GM12891 (cell line): ENCODE data around the gene ADAMTS13.

Experiments
- POLR2A ChIP-seq: IDR thresholded peaks from 2 replicates; pipeline ENCODE4 v1.6.1; 2011; ENCODE audit warnings: low read depth, low read length, control low read depth
- POLR2AphosphoS5 ChIP-seq: IDR thresholded peaks from 2 replicates; pipeline ENCODE4 v1.6.1; 2011; ENCODE audit warnings: low read depth, low read length, control low read depth
- SPI1 ChIP-seq: IDR thresholded peaks from 2 replicates; pipeline ENCODE4 v1.6.1; 2011; ENCODE audit warnings: low read depth, low read length, control low read depth
- TAF1 ChIP-seq: IDR thresholded peaks from 2 replicates; pipeline ENCODE4 v1.6.1; 2011; ENCODE audit warnings: low read depth, low read length, control low read depth

GRCh38 chr9:133459476-133460404, 37.6 kb downstream of the ADAMTS13 start, which contains the start of gene CACFD1:
- no peak; the same call in 1 of the 2 replicates for TF ChIP-seq POLR2AphosphoS5
- TF ChIP-seq POLR2A, result no peak
- no peak for TF ChIP-seq SPI1
- no peak for TF ChIP-seq TAF1
